PC-3 (cell line): ENCODE measurements around the gene COG3. TPM values are rescaled to one million over a fixed set of nuclear protein-coding genes. Genes with fewer than 3 reads are reported as not detected.

Experiments
- ATAC-seq: fragments of 200-7000 bp; cut with Tn5 transposase; 2 replicates; pipeline ENCODE4 v1.9.1; 2020; ENCODE audit warnings: mild to moderate bottlenecking, moderate library complexity
- BruUV-seq: library from RNA; stranded (reverse); fragments of 400-500 nt; replicated peaks from 2 replicates; lab custom pipeline; 2021; lab: Mats Ljungman, UMichigan
- CTCF ChIA-PET: fragments of 300-600 bp; sonication (Branson Sonifier 250); formaldehyde crosslinking; loops from one replicate; lab custom pipeline; 2022; ENCODE audit warnings: antibody characterized with exemption; lab: Charles Lee
- POLR2A ChIA-PET: fragments of 300-600 bp; sonication (Branson Sonifier 250); formaldehyde crosslinking; loops from one replicate; lab custom pipeline; 2022; ENCODE audit warnings: antibody characterized with exemption; ENCODE audit not compliant: unreplicated experiment; lab: Charles Lee
- DNase-seq: peaks from one replicate; pipeline ENCODE4 v3.0.0-alpha.2; 2015
- H2AFZ ChIP-seq: fragments of 300-600 bp; sonication (generic); 2 replicates; pipeline ENCODE4 v1.6.0; 2016; ENCODE audit warnings: antibody characterized with exemption, low read length
- H3F3A ChIP-seq: fragments of 300-600 bp; sonication (generic); one replicate; pipeline ENCODE4 v1.6.0; 2017; ENCODE audit warnings: antibody characterized with exemption, low read length, control low read depth, mild to moderate bottlenecking; ENCODE audit not compliant: unreplicated experiment
- H3K27ac ChIP-seq: fragments of 300-600 bp; sonication (generic); 2 replicates; pipeline ENCODE4 v1.5.1; 2016; ENCODE audit warnings: mild to moderate bottlenecking, low read length
- H3K27me3 ChIP-seq: fragments of 300-600 bp; sonication (generic); 2 replicates; pipeline ENCODE4 v1.6.1; 2016; ENCODE audit warnings: low read length, mixed read lengths
- H3K36me3 ChIP-seq: fragments of 300-600 bp; sonication (generic); 2 replicates; pipeline ENCODE4 v1.6.1; 2016; ENCODE audit warnings: low read depth, mixed run types, low read length, mixed read lengths
- H3K4me1 ChIP-seq: fragments of 300-600 bp; sonication (generic); 2 replicates; pipeline ENCODE4 v1.5.1; 2016; ENCODE audit warnings: low read length; ENCODE audit not compliant: insufficient read depth
- H3K4me2 ChIP-seq: fragments of 300-600 bp; sonication (generic); 2 replicates; pipeline ENCODE4 v1.6.0; 2016; ENCODE audit warnings: low read length
- H3K4me3 ChIP-seq: fragments of 300-600 bp; sonication (generic); 2 replicates; pipeline ENCODE4 v1.5.1; 2016; ENCODE audit warnings: mild to moderate bottlenecking, low read length, mixed read lengths
- H3K79me2 ChIP-seq: fragments of 300-600 bp; sonication (generic); 2 replicates; pipeline ENCODE4 v1.6.1; 2017; ENCODE audit warnings: low read length, mixed read lengths
- H3K9ac ChIP-seq: fragments of 300-600 bp; sonication (generic); 2 replicates; pipeline ENCODE4 v1.6.0; 2016; ENCODE audit warnings: mild to moderate bottlenecking, low read length
- H3K9me2 ChIP-seq: fragments of 300-600 bp; sonication (generic); replicated peaks from 2 replicates; pipeline ENCODE4 v1.6.1; 2016; ENCODE audit warnings: mixed run types, low read length, mixed read lengths
- H3K9me3 ChIP-seq: fragments of 300-600 bp; sonication (generic); 2 replicates; pipeline ENCODE4 v1.6.1; 2016; ENCODE audit warnings: low read length, mixed read lengths
- H4K20me1 ChIP-seq: fragments of 300-600 bp; sonication (generic); 2 replicates; pipeline ENCODE4 v1.6.1; 2016; ENCODE audit warnings: low read length, mixed read lengths
- EZH2 ChIP-seq: fragments of 300-600 bp; sonication (generic); IDR thresholded peaks from one replicate; pipeline ENCODE4 v1.6.1; 2017; ENCODE audit warnings: antibody characterized with exemption, mild to moderate bottlenecking, low read length; ENCODE audit not compliant: unreplicated experiment
- EZH2phosphoT487 ChIP-seq: fragments of 300-600 bp; sonication (generic); IDR thresholded peaks from 2 replicates; pipeline ENCODE4 v1.6.1; 2018; ENCODE audit warnings: mild to moderate bottlenecking, antibody characterized with exemption, low read length, borderline replicate concordance
- intact Hi-C: fragments of 100-400 bp; cut with micrococcal nuclease; formaldehyde crosslinking; loops from 2 replicates; pipeline ENCODE4 v1.9.0; 2023
- total RNA-seq: library from RNA; depleted of rRNA; stranded (reverse); fragments of >200 nt; gene quantifications from 2 replicates; pipeline ENCODE4 v1.2.3, GENCODE V29; 2014
- TF ChIP-seq, protein P1 (sequence below): fragments of 300-600 bp; sonication (generic); conservative IDR thresholded peaks from 2 replicates; pipeline ENCODE4 v1.5.1; 2017; ENCODE audit warnings: antibody characterized with exemption, low read depth, mild to moderate bottlenecking, low read length

COG3 gene
- total RNA-seq, 1 experiment from 2014 or later, result 28.8 TPM

DNA sequence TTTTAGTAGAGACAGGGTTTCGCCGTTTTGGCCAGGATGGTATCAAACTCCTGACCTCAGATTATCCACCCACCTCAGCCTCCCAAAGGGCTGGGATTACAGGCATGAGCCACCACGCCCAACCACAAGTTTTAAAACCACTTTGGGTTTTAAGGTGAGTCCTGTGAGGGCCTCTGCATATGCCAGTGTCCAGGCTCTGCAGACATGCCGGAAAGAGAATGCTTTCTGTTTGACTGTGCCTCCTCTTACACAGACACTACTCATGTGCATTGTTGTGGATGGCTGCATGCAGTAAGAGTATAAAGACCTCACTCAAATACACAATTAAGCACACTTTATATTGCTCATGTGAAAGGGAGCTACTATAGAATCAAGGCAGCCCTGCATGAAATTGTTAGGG, 25.7 kb upstream of the COG3 start:
- ChIA-PET CTCF (no interaction called here), POLR2A (no interaction called here)
- H4K20me1 ChIP-seq, result no peaks in the 10 kb centered on the region
- H3F3A ChIP-seq, result no peaks in the 10 kb centered on the region
- H3K79me2 ChIP-seq, result no peaks in the 10 kb centered on the region
- no peak overlapping the region for H3K4me3 ChIP-seq
- H3K4me2 ChIP-seq, result no peak overlapping the region
- no peak overlapping the region for H2AFZ ChIP-seq
- intact Hi-C loops, result no loop called here
- DNase-seq, result no peak
- no peak for ATAC-seq
- BruUV-seq, result no TSS peak
- H3K36me3 ChIP-seq, result no peaks in the 10 kb centered on the region
- H3K9me2 ChIP-seq, result no peaks in the 10 kb centered on the region
- no peaks in the 10 kb centered on the region for H3K27me3 ChIP-seq
- TF ChIP-seq EZH2phosphoT487 (no peak), EZH2 (no peak)
- H3K27ac ChIP-seq, result no peak overlapping the region
- H3K9ac ChIP-seq, result no peak overlapping the region
- no peaks in the 10 kb centered on the region; the same call in 1 of the 2 replicates for H3K4me1 ChIP-seq
- H3K9me3 ChIP-seq, result no peaks in the 10 kb centered on the region

DNA sequence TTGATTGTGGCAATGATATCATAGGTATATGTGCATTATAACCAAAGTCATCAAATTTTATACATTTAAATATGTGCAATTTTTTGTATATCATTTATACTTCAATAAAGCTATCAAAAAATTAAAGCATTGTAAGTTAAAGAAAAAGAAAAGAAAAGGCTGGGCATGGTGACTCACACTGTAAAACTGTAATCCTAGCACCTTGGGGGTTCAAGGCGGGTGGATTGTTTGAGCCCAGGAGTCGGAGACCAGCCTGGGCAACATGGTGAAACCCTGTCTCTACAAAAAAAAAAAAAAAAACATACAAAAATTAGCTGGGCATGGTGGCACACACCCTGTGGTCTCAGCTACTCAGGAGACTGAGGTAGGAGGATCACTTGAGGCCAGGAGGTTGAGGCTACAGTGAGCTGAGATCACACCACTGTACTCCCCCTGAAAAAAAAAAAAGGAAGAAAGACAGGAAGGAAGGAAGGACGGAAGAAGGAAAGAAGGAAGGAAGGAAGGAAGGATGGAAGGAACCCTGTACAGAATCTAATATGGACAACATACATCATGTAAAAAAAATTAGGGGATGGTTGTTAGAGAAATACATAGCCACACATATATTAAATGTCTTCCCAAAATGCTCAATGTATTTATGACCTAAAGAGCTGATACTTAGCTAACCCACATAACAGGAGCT, 24.8 kb upstream of the COG3 start:
- intact Hi-C loops, result no loop called here
- no peak overlapping the region for H3K9ac ChIP-seq
- TF ChIP-seq EZH2phosphoT487 (no peak), EZH2 (no peak)
- TF ChIP-seq, protein P1, sequence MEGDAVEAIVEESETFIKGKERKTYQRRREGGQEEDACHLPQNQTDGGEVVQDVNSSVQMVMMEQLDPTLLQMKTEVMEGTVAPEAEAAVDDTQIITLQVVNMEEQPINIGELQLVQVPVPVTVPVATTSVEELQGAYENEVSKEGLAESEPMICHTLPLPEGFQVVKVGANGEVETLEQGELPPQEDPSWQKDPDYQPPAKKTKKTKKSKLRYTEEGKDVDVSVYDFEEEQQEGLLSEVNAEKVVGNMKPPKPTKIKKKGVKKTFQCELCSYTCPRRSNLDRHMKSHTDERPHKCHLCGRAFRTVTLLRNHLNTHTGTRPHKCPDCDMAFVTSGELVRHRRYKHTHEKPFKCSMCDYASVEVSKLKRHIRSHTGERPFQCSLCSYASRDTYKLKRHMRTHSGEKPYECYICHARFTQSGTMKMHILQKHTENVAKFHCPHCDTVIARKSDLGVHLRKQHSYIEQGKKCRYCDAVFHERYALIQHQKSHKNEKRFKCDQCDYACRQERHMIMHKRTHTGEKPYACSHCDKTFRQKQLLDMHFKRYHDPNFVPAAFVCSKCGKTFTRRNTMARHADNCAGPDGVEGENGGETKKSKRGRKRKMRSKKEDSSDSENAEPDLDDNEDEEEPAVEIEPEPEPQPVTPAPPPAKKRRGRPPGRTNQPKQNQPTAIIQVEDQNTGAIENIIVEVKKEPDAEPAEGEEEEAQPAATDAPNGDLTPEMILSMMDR, result no peak
- no peak overlapping the region for H3K4me3 ChIP-seq
- ATAC-seq, result no peak
- no peaks in the 10 kb centered on the region for H3K27me3 ChIP-seq
- CTCF ChIA-PET, result interaction anchor here (0.5 kb wide), 1 partner anchor 244 kb away, joined by 3 read pairs; no protein-coding TSS in a partner anchor
- no peak for DNase-seq
- H3K79me2 ChIP-seq, result no peaks in the 10 kb centered on the region
- no peak overlapping the region for H3K4me2 ChIP-seq
- no peaks in the 10 kb centered on the region for H3K36me3 ChIP-seq
- no peaks in the 10 kb centered on the region for H4K20me1 ChIP-seq
- no peaks in the 10 kb centered on the region for H3F3A ChIP-seq
- H3K9me2 ChIP-seq, result no peaks in the 10 kb centered on the region
- no peaks in the 10 kb centered on the region for H3K9me3 ChIP-seq
- H3K4me1 ChIP-seq, result no peaks in the 10 kb centered on the region; the same call in 1 of the 2 replicates
- H2AFZ ChIP-seq, result no peak overlapping the region
- POLR2A ChIA-PET, result no interaction called here
- H3K27ac ChIP-seq, result no peak overlapping the region
- no TSS peak for BruUV-seq

DNA sequence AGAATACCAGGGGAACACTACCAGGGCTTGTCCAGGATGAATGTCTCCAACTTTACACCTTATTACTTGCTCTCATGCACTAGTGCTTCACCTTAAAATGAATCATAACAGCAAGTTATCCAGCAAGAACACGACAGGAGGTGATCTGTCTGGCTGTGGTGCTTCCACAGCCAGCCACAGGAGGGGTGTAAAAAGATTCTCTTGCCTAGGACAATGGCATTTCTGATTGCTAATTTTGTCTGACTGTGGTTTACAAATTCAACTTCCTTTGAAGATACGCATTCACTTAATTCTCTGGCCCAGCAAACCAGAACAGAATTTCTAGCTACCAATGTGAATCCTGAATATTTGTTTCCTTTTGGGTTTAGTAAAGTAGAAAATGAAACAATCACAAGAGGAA, 23.1 kb upstream of the COG3 start:
- Histone ChIP-seq H3K9me2 (no peaks in the 10 kb centered on the region), H3K36me3 (no peaks in the 10 kb centered on the region), H2AFZ (0 out of 2 replicates have a peak overlapping the region, but pooled peaks have one; percentile 28), H3K27ac (no peak overlapping the region), H3F3A (no peaks in the 10 kb centered on the region), H3K4me3 (no peak overlapping the region), H3K4me2 (0 out of 2 replicates have a peak overlapping the region, but pooled peaks have one; percentile 20), H4K20me1 (no peaks in the 10 kb centered on the region), H3K79me2 (no peaks in the 10 kb centered on the region), H3K9me3 (no peaks in the 10 kb centered on the region), H3K27me3 (no peaks in the 10 kb centered on the region), H3K4me1 (no peaks in the 10 kb centered on the region; the same call in 1 of the 2 replicates), H3K9ac (no peak overlapping the region)
- intact Hi-C loops, result no loop called here
- TF ChIP-seq, protein P1, result peak; percentile 38
- no peak for TF ChIP-seq EZH2
- peak; percentile 54 for DNase-seq
- peak; percentile 85 for ATAC-seq
- no TSS peak for BruUV-seq
- ChIA-PET POLR2A (no interaction called here), CTCF (no interaction called here)
